ENCODE results near the gene FTSJ3. TPM values are rescaled to one million over a fixed set of nuclear protein-coding genes. Genes with fewer than 3 reads are reported as not detected.

The FTSJ3 gene
- polyA plus RNA-seq, 1 of the 3 experiments (the other 2 are of a cell fraction): 148 TPM

DNA sequence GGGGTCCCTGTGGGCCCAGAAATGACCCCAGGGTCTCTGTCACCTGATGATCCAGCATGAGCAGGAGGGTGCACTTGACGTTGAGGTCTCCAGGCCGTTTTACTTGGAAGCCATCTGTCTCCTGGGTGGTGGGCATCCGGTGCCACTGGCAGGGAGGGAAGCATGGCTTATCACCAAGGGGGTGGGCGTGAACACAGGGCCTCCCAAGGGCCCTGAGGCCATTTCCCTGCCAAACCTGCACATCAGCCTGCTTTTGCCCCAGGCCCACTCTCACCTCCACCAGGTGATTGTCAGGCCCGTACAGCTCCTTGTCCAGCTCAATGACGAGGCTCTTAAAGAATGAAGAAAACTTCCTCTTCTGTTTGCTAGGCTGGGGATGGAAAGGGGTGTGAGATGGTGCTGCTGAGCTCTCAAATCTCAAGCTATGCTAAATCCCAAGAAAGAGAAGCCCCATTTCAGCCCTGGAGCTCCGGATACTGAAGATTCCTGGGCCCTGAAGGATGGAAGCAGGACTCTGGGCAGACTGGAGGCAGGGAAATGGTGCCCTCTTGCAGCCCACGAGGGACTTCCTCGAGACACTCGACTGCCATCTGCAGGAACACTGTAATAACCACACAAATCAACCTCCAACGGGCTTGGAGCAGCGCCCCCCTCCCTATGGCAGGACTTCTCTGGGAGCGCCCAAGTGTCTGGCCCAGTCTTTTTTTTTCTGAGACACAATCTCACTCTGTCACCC lies 7.1 kb upstream of the FTSJ3 start (continued):
- TF ChIP-seq MXI1 (IDR thresholded peaks at IDR 0.05; ENCODE audit: low read depth, low read length): peak; percentile 92
- TF ChIP-seq, protein P1, sequence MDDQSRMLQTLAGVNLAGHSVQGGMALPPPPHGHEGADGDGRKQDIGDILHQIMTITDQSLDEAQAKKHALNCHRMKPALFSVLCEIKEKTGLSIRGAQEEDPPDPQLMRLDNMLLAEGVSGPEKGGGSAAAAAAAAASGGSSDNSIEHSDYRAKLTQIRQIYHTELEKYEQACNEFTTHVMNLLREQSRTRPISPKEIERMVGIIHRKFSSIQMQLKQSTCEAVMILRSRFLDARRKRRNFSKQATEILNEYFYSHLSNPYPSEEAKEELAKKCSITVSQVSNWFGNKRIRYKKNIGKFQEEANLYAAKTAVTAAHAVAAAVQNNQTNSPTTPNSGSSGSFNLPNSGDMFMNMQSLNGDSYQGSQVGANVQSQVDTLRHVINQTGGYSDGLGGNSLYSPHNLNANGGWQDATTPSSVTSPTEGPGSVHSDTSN (IDR thresholded peaks at IDR 0.05): 0 out of 2 replicates have a peak, but pooled peaks have one; percentile 7
- peak; percentile 43; the same call in 1 of the 2 replicates for TF ChIP-seq TAF1 (IDR thresholded peaks at IDR 0.05; ENCODE audit: borderline replicate concordance, low read depth, low read length)
- TF ChIP-seq YY1 (IDR thresholded peaks at IDR 0.05; ENCODE audit: low read depth): peak; percentile 57; the same call in 1 of the 2 replicates
- TF ChIP-seq SIN3A (IDR thresholded peaks at IDR 0.05; ENCODE audit: borderline replicate concordance, low read depth, low read length): peak; percentile 80
- no peak for TF ChIP-seq GABPA (IDR thresholded peaks at IDR 0.05; ENCODE audit: low read depth)
- TF ChIP-seq POLR2AphosphoS5 (IDR thresholded peaks at IDR 0.05; ENCODE audit: low read depth, low read length): 0 out of 2 replicates have a peak, but pooled peaks have one; percentile 32
- TF ChIP-seq, protein P2, sequence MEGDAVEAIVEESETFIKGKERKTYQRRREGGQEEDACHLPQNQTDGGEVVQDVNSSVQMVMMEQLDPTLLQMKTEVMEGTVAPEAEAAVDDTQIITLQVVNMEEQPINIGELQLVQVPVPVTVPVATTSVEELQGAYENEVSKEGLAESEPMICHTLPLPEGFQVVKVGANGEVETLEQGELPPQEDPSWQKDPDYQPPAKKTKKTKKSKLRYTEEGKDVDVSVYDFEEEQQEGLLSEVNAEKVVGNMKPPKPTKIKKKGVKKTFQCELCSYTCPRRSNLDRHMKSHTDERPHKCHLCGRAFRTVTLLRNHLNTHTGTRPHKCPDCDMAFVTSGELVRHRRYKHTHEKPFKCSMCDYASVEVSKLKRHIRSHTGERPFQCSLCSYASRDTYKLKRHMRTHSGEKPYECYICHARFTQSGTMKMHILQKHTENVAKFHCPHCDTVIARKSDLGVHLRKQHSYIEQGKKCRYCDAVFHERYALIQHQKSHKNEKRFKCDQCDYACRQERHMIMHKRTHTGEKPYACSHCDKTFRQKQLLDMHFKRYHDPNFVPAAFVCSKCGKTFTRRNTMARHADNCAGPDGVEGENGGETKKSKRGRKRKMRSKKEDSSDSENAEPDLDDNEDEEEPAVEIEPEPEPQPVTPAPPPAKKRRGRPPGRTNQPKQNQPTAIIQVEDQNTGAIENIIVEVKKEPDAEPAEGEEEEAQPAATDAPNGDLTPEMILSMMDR (IDR thresholded peaks at IDR 0.05): peak; percentile 95
- peak in 1 of 2 experiments; percentile 15; a peak in 1 of 4 replicates for TF ChIP-seq EP300 (IDR thresholded peaks at IDR 0.05; ENCODE audit: borderline replicate concordance in 1 of 2, low read depth in 1 of 2, low read length in 1 of 2)
- TF ChIP-seq, protein P3, sequence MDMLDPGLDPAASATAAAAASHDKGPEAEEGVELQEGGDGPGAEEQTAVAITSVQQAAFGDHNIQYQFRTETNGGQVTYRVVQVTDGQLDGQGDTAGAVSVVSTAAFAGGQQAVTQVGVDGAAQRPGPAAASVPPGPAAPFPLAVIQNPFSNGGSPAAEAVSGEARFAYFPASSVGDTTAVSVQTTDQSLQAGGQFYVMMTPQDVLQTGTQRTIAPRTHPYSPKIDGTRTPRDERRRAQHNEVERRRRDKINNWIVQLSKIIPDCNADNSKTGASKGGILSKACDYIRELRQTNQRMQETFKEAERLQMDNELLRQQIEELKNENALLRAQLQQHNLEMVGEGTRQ (IDR thresholded peaks at IDR 0.05; ENCODE audit: borderline replicate concordance, low read depth, low read length): 0 out of 2 replicates have a peak, but pooled peaks have one; percentile 22
- TF ChIP-seq SMC3 (IDR thresholded peaks at IDR 0.05; ENCODE audit: low read depth, low read length): peak; percentile 62
- no peak for TF ChIP-seq RFX5 (IDR thresholded peaks at IDR 0.05; ENCODE audit: low read length)
- peak; percentile 66 for TF ChIP-seq RCOR1 (IDR thresholded peaks at IDR 0.05; ENCODE audit: low read length)

DNA sequence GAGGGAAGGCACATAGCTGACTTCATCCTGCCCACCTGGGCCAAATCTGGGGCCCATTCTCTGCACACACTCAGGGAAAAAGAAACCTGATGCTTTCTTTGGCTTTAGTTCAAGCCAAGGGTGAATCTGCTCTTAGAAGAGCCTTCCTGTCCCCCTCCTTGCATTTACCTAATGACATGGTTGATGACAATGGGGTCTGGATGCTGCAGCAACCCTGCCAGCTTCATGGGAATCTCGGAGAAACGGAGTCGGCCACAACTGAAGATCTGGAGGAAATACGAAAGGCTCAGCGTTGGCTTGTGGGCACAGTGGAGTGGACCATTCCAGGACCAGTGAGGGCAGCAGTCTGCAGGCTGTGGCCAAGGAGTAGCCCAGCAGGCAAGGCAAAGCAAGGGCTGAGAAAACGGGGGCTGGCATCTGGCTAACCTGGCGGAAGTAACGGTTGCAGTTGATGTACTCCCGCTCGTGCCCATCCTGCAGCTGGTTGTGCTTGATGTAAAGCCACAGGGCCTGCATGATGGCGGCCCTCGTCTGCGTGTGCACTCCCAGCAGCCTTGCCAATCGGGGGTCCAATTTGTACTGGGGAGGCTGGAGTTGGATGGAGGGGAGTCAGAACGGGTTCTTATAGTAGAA lies 6.4 kb upstream of the FTSJ3 start:
- ChIA-PET POLR2A (interaction anchor here (0.6 to 9.1 kb wide), 6 partner anchors 8 to 60 kb away, joined by 3 to 108 read pairs (median 4); partner anchors contain the start of genes CCDC47, DDX42 and SMARCD2), CTCF (interaction anchor here (0.7 to 3.1 kb wide), 47 partner anchors 7 to 409 kb away, joined by 3 to 27 read pairs (median 5); partner anchors contain the start of genes CCDC47, DDX42, PSMC5 and STRADA)
- peaks cover 46% of the 10 kb centered on the region for H3K79me2 ChIP-seq (ENCODE audit: insufficient read depth)
- TF ChIP-seq EZH2phosphoT487 (IDR thresholded peaks at IDR 0.05; ENCODE audit: borderline replicate concordance, low read depth): no peak
- TF ChIP-seq POLR2AphosphoS5 (IDR thresholded peaks at IDR 0.05; ENCODE audit: low read depth, low read length): peak; percentile 64
- TF ChIP-seq, protein P4, sequence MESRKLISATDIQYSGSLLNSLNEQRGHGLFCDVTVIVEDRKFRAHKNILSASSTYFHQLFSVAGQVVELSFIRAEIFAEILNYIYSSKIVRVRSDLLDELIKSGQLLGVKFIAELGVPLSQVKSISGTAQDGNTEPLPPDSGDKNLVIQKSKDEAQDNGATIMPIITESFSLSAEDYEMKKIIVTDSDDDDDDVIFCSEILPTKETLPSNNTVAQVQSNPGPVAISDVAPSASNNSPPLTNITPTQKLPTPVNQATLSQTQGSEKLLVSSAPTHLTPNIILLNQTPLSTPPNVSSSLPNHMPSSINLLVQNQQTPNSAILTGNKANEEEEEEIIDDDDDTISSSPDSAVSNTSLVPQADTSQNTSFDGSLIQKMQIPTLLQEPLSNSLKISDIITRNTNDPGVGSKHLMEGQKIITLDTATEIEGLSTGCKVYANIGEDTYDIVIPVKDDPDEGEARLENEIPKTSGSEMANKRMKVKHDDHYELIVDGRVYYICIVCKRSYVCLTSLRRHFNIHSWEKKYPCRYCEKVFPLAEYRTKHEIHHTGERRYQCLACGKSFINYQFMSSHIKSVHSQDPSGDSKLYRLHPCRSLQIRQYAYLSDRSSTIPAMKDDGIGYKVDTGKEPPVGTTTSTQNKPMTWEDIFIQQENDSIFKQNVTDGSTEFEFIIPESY (IDR thresholded peaks at IDR 0.05; ENCODE audit: borderline replicate concordance, low read depth): no peak
- TF ChIP-seq GABPA (IDR thresholded peaks at IDR 0.05; ENCODE audit: low read depth): no peak
- TF ChIP-seq GATA2 (CRISPR knock-in tag; IDR thresholded peaks at IDR 0.05): no peak
- no peak for TF ChIP-seq RXRA (IDR thresholded peaks at IDR 0.05; ENCODE audit: borderline replicate concordance, low read depth)
- no peak for TF ChIP-seq NFIC (IDR thresholded peaks at IDR 0.05; ENCODE audit: borderline replicate concordance)
- TF ChIP-seq TEAD4 (IDR thresholded peaks at IDR 0.05; ENCODE audit: borderline replicate concordance, insufficient read depth): no peak
- peaks cover 30% of the 10 kb centered on the region for H3F3A ChIP-seq (replicated peaks; ENCODE audit: insufficient read depth)
- peaks cover 65 to 77% of the 10 kb centered on the region in 2 experiments for H3K36me3 ChIP-seq (replicated peaks in 1 of 2; ENCODE audit: control insufficient read depth in 1 of 2, insufficient read depth in 2 of 2, low read length in 1 of 2)
- no peak overlapping the region for H2AFZ ChIP-seq (ENCODE audit: low read depth)
- peak overlapping the region in 1 of 2 experiments; percentile 71; a peak in 1 of 4 replicates for H3K27ac ChIP-seq (ENCODE audit: low read depth in 2 of 2, low read length in 1 of 2)
- H3K4me2 ChIP-seq: no peak overlapping the region
- peaks cover 6 to 29% of the 10 kb centered on the region in 2 experiments; a peak in 2 of 4 replicates for H3K4me1 ChIP-seq (ENCODE audit: control insufficient read depth in 1 of 2, insufficient read depth in 2 of 2, low read depth in 1 of 2, low read length in 1 of 2)
- WGBS (ENCODE audit: low lambda C conversion rate): 98% methylated on average over 15 of the region's 15 CpGs
- no peak overlapping the region for H3K4me3 ChIP-seq (ENCODE audit: low read depth in 2 of 2, low read length in 1 of 2)
- H4K20me1 ChIP-seq (ENCODE audit: insufficient read depth): peaks cover 31% of the 10 kb centered on the region
- H3K9ac ChIP-seq: no peak overlapping the region
- no peak for DNase-seq
- no peaks in the 10 kb centered on the region for H3K9me3 ChIP-seq
- H3K9me2 ChIP-seq: no peaks in the 10 kb centered on the region
- no peaks in the 10 kb centered on the region for H3K27me3 ChIP-seq (ENCODE audit: insufficient read depth)
